ENCODE measurements around the gene HMCN2. TPM values are rescaled to one million over a fixed set of nuclear protein-coding genes. Genes with fewer than 3 reads are reported as not detected.
"Not testable (repeated sequence)": the region's sequence is repeated elsewhere in the genome, so short reads cannot be mapped to it uniquely, and the experiment has no call there.

The HMCN2 gene
- total and polyA plus RNA-seq, 8 donors, result 0.31 to 3.9 (median 0.68) TPM

- H3K4me1 ChIP-seq, result peaks cover 0 to 12% of the 10 kb centered on the region in 2 donors
- H3K4me3 ChIP-seq, result no peak overlapping the region
- H3K36me3 ChIP-seq, result no peaks in the 10 kb centered on the region
- H3K27me3 ChIP-seq, result peaks cover 4 to 28% of the 10 kb centered on the region in 2 donors
- ATAC-seq (no peak), DNase-seq (no peak)
- H3K9me3 ChIP-seq, result no peaks in the 10 kb centered on the region
- intact Hi-C loops (cut with DNase I), result no loop called here
- peak overlapping the region in 1 of 2 donors; percentile 13 for H3K27ac ChIP-seq
- TF ChIP-seq, protein P1, sequence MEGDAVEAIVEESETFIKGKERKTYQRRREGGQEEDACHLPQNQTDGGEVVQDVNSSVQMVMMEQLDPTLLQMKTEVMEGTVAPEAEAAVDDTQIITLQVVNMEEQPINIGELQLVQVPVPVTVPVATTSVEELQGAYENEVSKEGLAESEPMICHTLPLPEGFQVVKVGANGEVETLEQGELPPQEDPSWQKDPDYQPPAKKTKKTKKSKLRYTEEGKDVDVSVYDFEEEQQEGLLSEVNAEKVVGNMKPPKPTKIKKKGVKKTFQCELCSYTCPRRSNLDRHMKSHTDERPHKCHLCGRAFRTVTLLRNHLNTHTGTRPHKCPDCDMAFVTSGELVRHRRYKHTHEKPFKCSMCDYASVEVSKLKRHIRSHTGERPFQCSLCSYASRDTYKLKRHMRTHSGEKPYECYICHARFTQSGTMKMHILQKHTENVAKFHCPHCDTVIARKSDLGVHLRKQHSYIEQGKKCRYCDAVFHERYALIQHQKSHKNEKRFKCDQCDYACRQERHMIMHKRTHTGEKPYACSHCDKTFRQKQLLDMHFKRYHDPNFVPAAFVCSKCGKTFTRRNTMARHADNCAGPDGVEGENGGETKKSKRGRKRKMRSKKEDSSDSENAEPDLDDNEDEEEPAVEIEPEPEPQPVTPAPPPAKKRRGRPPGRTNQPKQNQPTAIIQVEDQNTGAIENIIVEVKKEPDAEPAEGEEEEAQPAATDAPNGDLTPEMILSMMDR (IDR thresholded peaks at IDR 0.05), result no peak
Measured at GRCh38 chr9:130271473-130271872, 5.9 kb downstream of the HMCN2 start.

DNA sequence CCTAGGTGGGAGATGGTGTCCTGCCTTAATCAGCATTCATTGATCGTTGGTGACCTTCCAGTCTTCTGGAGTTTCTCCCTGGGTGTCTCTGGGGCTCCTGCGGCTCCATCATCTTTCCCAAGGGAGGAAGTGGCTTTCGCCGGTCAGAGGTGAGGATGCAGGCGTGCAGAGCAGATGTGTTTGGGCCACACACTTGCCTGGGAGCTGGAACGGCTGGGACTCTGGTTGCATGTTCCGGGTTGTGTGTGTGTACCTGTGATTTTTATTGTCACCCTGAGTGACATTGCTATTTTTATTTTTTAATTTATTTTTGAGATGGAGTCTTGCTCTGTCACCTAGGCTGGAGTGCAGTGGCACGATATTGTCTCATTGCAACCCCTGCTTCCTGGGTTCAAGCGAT, 9.6 kb downstream of the HMCN2 start:
- Histone ChIP-seq H3K27me3 (peaks cover 0 to 6% of the 10 kb centered on the region in 2 donors), H3K4me1 (no peaks in the 10 kb centered on the region), H3K9me3 (no peaks in the 10 kb centered on the region), H3K27ac (no peak overlapping the region), H3K36me3 (no peaks in the 10 kb centered on the region), H3K4me3 (no peak overlapping the region)
- TF ChIP-seq, protein P1 (IDR thresholded peaks at IDR 0.05), result no peak
- no peak for ATAC-seq
- DNase-seq, result no peak
- intact Hi-C loops (cut with DNase I), result no loop called here

DNA sequence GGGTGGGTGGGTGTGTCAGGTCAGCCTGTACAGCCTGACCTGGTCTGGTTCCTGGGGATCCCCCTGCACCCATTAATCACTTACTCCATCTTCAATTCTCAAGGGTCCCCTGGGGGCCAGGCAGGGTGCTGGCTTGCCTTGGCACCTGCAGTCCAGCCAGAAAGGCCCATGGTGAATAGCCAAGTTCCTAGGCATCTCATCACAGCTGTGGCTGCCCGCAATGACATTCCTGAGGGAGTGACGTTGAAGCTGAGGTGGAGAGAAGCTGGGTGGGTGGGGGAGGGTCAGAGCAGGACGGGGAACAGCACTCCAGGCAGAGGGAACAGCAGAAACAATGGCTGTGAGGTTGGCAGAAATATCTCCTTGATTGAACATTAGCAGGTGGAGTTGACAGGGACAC, 10.6 kb downstream of the HMCN2 start:
- ATAC-seq, result no peak

GRCh38 chr9:130276955-130277354, 11.4 kb downstream of the HMCN2 start:
- H3K36me3 ChIP-seq, result no peaks in the 10 kb centered on the region
- H3K4me1 ChIP-seq, result no peaks in the 10 kb centered on the region
- DNase-seq (no peak), ATAC-seq (no peak)
- H3K27ac ChIP-seq, result no peak overlapping the region
- intact Hi-C loops (cut with DNase I), result no loop called here
- TF ChIP-seq, protein P1 (IDR thresholded peaks at IDR 0.05), result no peak
- H3K9me3 ChIP-seq, result no peaks in the 10 kb centered on the region
- H3K27me3 ChIP-seq, result peaks cover 0 to 6% of the 10 kb centered on the region in 2 donors
- no peak overlapping the region for H3K4me3 ChIP-seq

More for the DNA sequence above, 10.6 kb downstream of the HMCN2 start:
- intact Hi-C loops (cut with DNase I), result no loop called here
- Histone ChIP-seq H3K9me3 (no peaks in the 10 kb centered on the region), H3K4me1 (no peaks in the 10 kb centered on the region), H3K27ac (no peak overlapping the region), H3K36me3 (no peaks in the 10 kb centered on the region), H3K4me3 (no peak overlapping the region), H3K27me3 (peaks cover 0 to 6% of the 10 kb centered on the region in 2 donors)
- TF ChIP-seq, protein P1 (IDR thresholded peaks at IDR 0.05), result no peak
- no peak for DNase-seq

DNA sequence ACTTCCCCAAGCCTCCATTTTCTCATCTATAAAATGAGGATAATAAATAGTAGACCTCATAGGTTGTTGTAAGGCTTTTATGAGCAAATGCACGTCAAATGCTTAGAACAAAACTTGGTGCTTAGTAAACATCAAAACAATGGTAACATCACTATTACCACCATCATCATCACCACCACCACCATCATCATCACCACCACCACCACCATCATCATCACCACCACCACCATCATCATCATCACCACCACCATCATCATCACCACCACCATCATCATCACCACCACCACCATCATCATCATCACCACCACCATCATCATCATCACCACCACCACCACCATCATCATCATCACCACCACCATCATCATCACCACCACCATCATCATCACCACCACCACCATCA, 12.0 kb downstream of the HMCN2 start:
- DNase-seq; H3K27ac ChIP-seq; H3K9me3 ChIP-seq; H3K36me3 ChIP-seq; H3K4me1 ChIP-seq; H3K27me3 ChIP-seq; ATAC-seq; H3K4me3 ChIP-seq; intact Hi-C loops (cut with DNase I): not testable (repeated sequence)

- DNase-seq (no peak), ATAC-seq (no peak)
- intact Hi-C loops (cut with DNase I), result no loop called here
- H3K4me1 ChIP-seq, result peaks cover 0 to 9% of the 10 kb centered on the region in 2 donors
- H3K27ac ChIP-seq, result no peak overlapping the region
- no peak overlapping the region for H3K4me3 ChIP-seq
- TF ChIP-seq, protein P1 (IDR thresholded peaks at IDR 0.05), result no peak
- H3K27me3 ChIP-seq, result peaks cover 0 to 15% of the 10 kb centered on the region in 2 donors
- no peaks in the 10 kb centered on the region for H3K36me3 ChIP-seq
- H3K9me3 ChIP-seq, result no peaks in the 10 kb centered on the region
Measured at GRCh38 chr9:130283539-130284248, 18.1 kb downstream of the HMCN2 start.

Measured in left lung (tissue), 10 donors.